Measurements from ENCODE around the gene EXTL1.

Gene EXTL1

GRCh38 chr1:26081267-26082019 is 59.9 kb downstream of the EXTL1 start:
- no peak overlapping the region for H4K91ac ChIP-seq (ENCODE audit: low read depth, low read length, poor library complexity)
- no peaks in the 10 kb centered on the region for H3K79me1 ChIP-seq (ENCODE audit: low read depth, low read length)
- no peaks in the 10 kb centered on the region for H3K9me3 ChIP-seq (replicated peaks in 1 of 2; ENCODE audit: control insufficient read depth in 2 of 2, insufficient read depth in 1 of 2, low read depth in 1 of 2, low read length in 2 of 2)
- H3K4me3 ChIP-seq (ENCODE audit: low read length in 2 of 2): no peak overlapping the region
- H2BK12ac ChIP-seq (ENCODE audit: low read length): no peak overlapping the region
- no peak overlapping the region for H3K4me2 ChIP-seq (ENCODE audit: insufficient read depth, low read length, poor library complexity, severe bottlenecking)
- H3K27me3 ChIP-seq (ENCODE audit: control insufficient read depth in 3 of 3, insufficient read depth in 3 of 3, low read depth in 1 of 3, low read length in 3 of 3): peaks cover 0 to 32% (median 0%) of the 10 kb centered on the region in 3 experiments
- H2AK5ac ChIP-seq (ENCODE audit: low read depth, low read length): no peak overlapping the region
- H3K27ac ChIP-seq (replicated peaks; ENCODE audit: low read length): no peak overlapping the region
- no CpG with 5 or more reads among the region's 8 CpGs for WGBS, 2 donors (ENCODE audit: extremely low coverage in 2 of 2, insufficient read length in 2 of 2, insufficient replicate concordance in 1 of 2)
- no peak overlapping the region for H3K14ac ChIP-seq (ENCODE audit: low read length)
- H3K36me3 ChIP-seq (replicated peaks in 1 of 2; ENCODE audit: control insufficient read depth in 2 of 2, insufficient read depth in 2 of 2, low read length in 2 of 2): no peaks in the 10 kb centered on the region
- no peak overlapping the region for H2AFZ ChIP-seq (ENCODE audit: low read length)
- peaks cover 0 to 4% of the 10 kb centered on the region in 2 donors for H3K4me1 ChIP-seq (ENCODE audit: control insufficient read depth in 2 of 2, insufficient read depth in 1 of 2, low read depth in 1 of 2, low read length in 2 of 2)
- DNase-seq (ENCODE audit: low spot score): no peak
- H3K4ac ChIP-seq (ENCODE audit: low read length): no peak overlapping the region
- H3K9ac ChIP-seq (ENCODE audit: low read depth, low read length, poor library complexity): no peak overlapping the region
- no peak overlapping the region for H2BK15ac ChIP-seq (ENCODE audit: low read length)
- H2BK5ac ChIP-seq (ENCODE audit: low read length): no peak overlapping the region
- no peak overlapping the region for H3K18ac ChIP-seq (ENCODE audit: low read length)
- H2BK120ac ChIP-seq (ENCODE audit: low read depth, low read length): no peak overlapping the region
- H3K23ac ChIP-seq (ENCODE audit: low read depth, low read length, poor library complexity): no peak overlapping the region
- no peak overlapping the region for H4K8ac ChIP-seq (ENCODE audit: low read depth, low read length)

GRCh38 chr1:26082020-26082350 is 60.4 kb downstream of the EXTL1 start:
- Histone ChIP-seq H3K9me3 (replicated peaks in 1 of 2; ENCODE audit: control insufficient read depth in 2 of 2, insufficient read depth in 1 of 2, low read depth in 1 of 2, low read length in 2 of 2) (no peaks in the 10 kb centered on the region), H3K4ac (ENCODE audit: low read length) (no peak overlapping the region)

GRCh38 chr1:26083208-26083607 is 61.6 kb downstream of the EXTL1 start:
- no peak overlapping the region for H2AFZ ChIP-seq (ENCODE audit: low read length)
- no peaks in the 10 kb centered on the region for H3K79me1 ChIP-seq (ENCODE audit: low read depth, low read length)
- H3K4me2 ChIP-seq (ENCODE audit: insufficient read depth, low read length, poor library complexity, severe bottlenecking): no peak overlapping the region
- no peak overlapping the region for H2BK15ac ChIP-seq (ENCODE audit: low read length)
- no peak overlapping the region for H2BK5ac ChIP-seq (ENCODE audit: low read length)
- no peak overlapping the region for H3K4me3 ChIP-seq (ENCODE audit: low read length in 2 of 2)
- H2BK120ac ChIP-seq (ENCODE audit: low read depth, low read length): no peak overlapping the region
- H3K27ac ChIP-seq (replicated peaks; ENCODE audit: low read length): no peak overlapping the region
- no peak overlapping the region for H4K91ac ChIP-seq (ENCODE audit: low read depth, low read length, poor library complexity)
- no peak overlapping the region for H2AK5ac ChIP-seq (ENCODE audit: low read depth, low read length)
- no peaks in the 10 kb centered on the region for H3K36me3 ChIP-seq (replicated peaks in 1 of 2; ENCODE audit: control insufficient read depth in 2 of 2, insufficient read depth in 2 of 2, low read length in 2 of 2)
- no peak overlapping the region for H3K23ac ChIP-seq (ENCODE audit: low read depth, low read length, poor library complexity)
- no peaks in the 10 kb centered on the region for H3K9me3 ChIP-seq (replicated peaks in 1 of 2; ENCODE audit: control insufficient read depth in 2 of 2, insufficient read depth in 1 of 2, low read depth in 1 of 2, low read length in 2 of 2)
- peaks cover 0 to 31% (median 0%) of the 10 kb centered on the region in 3 experiments for H3K27me3 ChIP-seq (ENCODE audit: control insufficient read depth in 3 of 3, insufficient read depth in 3 of 3, low read depth in 1 of 3, low read length in 3 of 3)
- no CpG with 5 or more reads among the region's 5 CpGs for WGBS, 2 donors (ENCODE audit: extremely low coverage in 2 of 2, insufficient read length in 2 of 2, insufficient replicate concordance in 1 of 2)
- no peak overlapping the region for H3K4ac ChIP-seq (ENCODE audit: low read length)
- H3K18ac ChIP-seq (ENCODE audit: low read length): no peak overlapping the region
- peaks cover 0 to 4% of the 10 kb centered on the region in 2 donors for H3K4me1 ChIP-seq (ENCODE audit: control insufficient read depth in 2 of 2, insufficient read depth in 1 of 2, low read depth in 1 of 2, low read length in 2 of 2)
- no peak overlapping the region for H4K8ac ChIP-seq (ENCODE audit: low read depth, low read length)
- H3K9ac ChIP-seq (ENCODE audit: low read depth, low read length, poor library complexity): no peak overlapping the region
- no peak overlapping the region for H3K14ac ChIP-seq (ENCODE audit: low read length)
- no peak overlapping the region for H2BK12ac ChIP-seq (ENCODE audit: low read length)
- DNase-seq (ENCODE audit: low spot score): no peak

More at GRCh38 chr1:26082020-26082350, 60.4 kb downstream of the EXTL1 start:
- no peak overlapping the region for H3K9ac ChIP-seq (ENCODE audit: low read depth, low read length, poor library complexity)
- no CpG with 5 or more reads among the region's 3 CpGs for WGBS, 2 donors (ENCODE audit: extremely low coverage in 2 of 2, insufficient read length in 2 of 2, insufficient replicate concordance in 1 of 2)
- H3K14ac ChIP-seq (ENCODE audit: low read length): no peak overlapping the region
- no peak overlapping the region for H3K4me2 ChIP-seq (ENCODE audit: insufficient read depth, low read length, poor library complexity, severe bottlenecking)
- H2BK120ac ChIP-seq (ENCODE audit: low read depth, low read length): no peak overlapping the region
- no peak overlapping the region for H3K23ac ChIP-seq (ENCODE audit: low read depth, low read length, poor library complexity)
- H3K27ac ChIP-seq (replicated peaks; ENCODE audit: low read length): no peak overlapping the region
- no peak overlapping the region for H4K91ac ChIP-seq (ENCODE audit: low read depth, low read length, poor library complexity)
- H3K4me1 ChIP-seq (ENCODE audit: control insufficient read depth in 2 of 2, insufficient read depth in 1 of 2, low read depth in 1 of 2, low read length in 2 of 2): peaks cover 0 to 4% of the 10 kb centered on the region in 2 donors
- H3K4me3 ChIP-seq (ENCODE audit: low read length in 2 of 2): no peak overlapping the region
- no peak overlapping the region for H2BK15ac ChIP-seq (ENCODE audit: low read length)
- no peaks in the 10 kb centered on the region for H3K36me3 ChIP-seq (replicated peaks in 1 of 2; ENCODE audit: control insufficient read depth in 2 of 2, insufficient read depth in 2 of 2, low read length in 2 of 2)
- no peak overlapping the region for H3K18ac ChIP-seq (ENCODE audit: low read length)
- H2AK5ac ChIP-seq (ENCODE audit: low read depth, low read length): no peak overlapping the region
- H2BK12ac ChIP-seq (ENCODE audit: low read length): no peak overlapping the region
- peaks cover 0 to 32% (median 0%) of the 10 kb centered on the region in 3 experiments for H3K27me3 ChIP-seq (ENCODE audit: control insufficient read depth in 3 of 3, insufficient read depth in 3 of 3, low read depth in 1 of 3, low read length in 3 of 3)
- DNase-seq (ENCODE audit: low spot score): no peak
- H2BK5ac ChIP-seq (ENCODE audit: low read length): no peak overlapping the region
- no peak overlapping the region for H4K8ac ChIP-seq (ENCODE audit: low read depth, low read length)
- H3K79me1 ChIP-seq (ENCODE audit: low read depth, low read length): no peaks in the 10 kb centered on the region
- no peak overlapping the region for H2AFZ ChIP-seq (ENCODE audit: low read length)

- H3K4me2 ChIP-seq (ENCODE audit: insufficient read depth, low read length, poor library complexity, severe bottlenecking): no peak overlapping the region
- WGBS, 2 donors (ENCODE audit: extremely low coverage in 2 of 2, insufficient read length in 2 of 2, insufficient replicate concordance in 1 of 2): no CpG with 5 or more reads among the region's 2 CpGs
Measured at GRCh38 chr1:26084091-26084561, 62.6 kb downstream of the EXTL1 start.

More at GRCh38 chr1:26084091-26084561, 62.6 kb downstream of the EXTL1 start:
- Histone ChIP-seq H3K18ac (ENCODE audit: low read length) (no peak overlapping the region), H3K23ac (ENCODE audit: low read depth, low read length, poor library complexity) (no peak overlapping the region), H3K9ac (ENCODE audit: low read depth, low read length, poor library complexity) (no peak overlapping the region), H3K36me3 (replicated peaks in 1 of 2; ENCODE audit: control insufficient read depth in 2 of 2, insufficient read depth in 2 of 2, low read length in 2 of 2) (no peaks in the 10 kb centered on the region), H3K4me3 (ENCODE audit: low read length in 2 of 2) (no peak overlapping the region), H2BK15ac (ENCODE audit: low read length) (no peak overlapping the region), H3K79me1 (ENCODE audit: low read depth, low read length) (no peaks in the 10 kb centered on the region), H3K9me3 (replicated peaks in 1 of 2; ENCODE audit: control insufficient read depth in 2 of 2, insufficient read depth in 1 of 2, low read depth in 1 of 2, low read length in 2 of 2) (no peaks in the 10 kb centered on the region), H3K4me1 (ENCODE audit: control insufficient read depth in 2 of 2, insufficient read depth in 1 of 2, low read depth in 1 of 2, low read length in 2 of 2) (peaks cover 0 to under 1% of the 10 kb centered on the region in 2 donors), H3K27ac (replicated peaks; ENCODE audit: low read length) (no peak overlapping the region), H2BK5ac (ENCODE audit: low read length) (no peak overlapping the region), H4K8ac (ENCODE audit: low read depth, low read length) (no peak overlapping the region), H2AK5ac (ENCODE audit: low read depth, low read length) (no peak overlapping the region), H3K14ac (ENCODE audit: low read length) (no peak overlapping the region), H3K4ac (ENCODE audit: low read length) (no peak overlapping the region), H3K27me3 (ENCODE audit: control insufficient read depth in 3 of 3, insufficient read depth in 3 of 3, low read depth in 1 of 3, low read length in 3 of 3) (peaks cover 0 to 22% (median 0%) of the 10 kb centered on the region in 3 experiments), H4K91ac (ENCODE audit: low read depth, low read length, poor library complexity) (no peak overlapping the region), H2BK12ac (ENCODE audit: low read length) (no peak overlapping the region), H2BK120ac (ENCODE audit: low read depth, low read length) (no peak overlapping the region), H2AFZ (ENCODE audit: low read length) (no peak overlapping the region)
- no peak for DNase-seq (ENCODE audit: low spot score)

Data from neuronal stem cell (in vitro differentiated cells).